ENCODE results near the gene PRKCQ. TPM values are rescaled to one million over a fixed set of nuclear protein-coding genes. Genes with fewer than 3 reads are reported as not detected.

Gene PRKCQ
- total and polyA plus RNA-seq, 4 donors, result 0.13 to 3.3 (median 0.45) TPM

DNA sequence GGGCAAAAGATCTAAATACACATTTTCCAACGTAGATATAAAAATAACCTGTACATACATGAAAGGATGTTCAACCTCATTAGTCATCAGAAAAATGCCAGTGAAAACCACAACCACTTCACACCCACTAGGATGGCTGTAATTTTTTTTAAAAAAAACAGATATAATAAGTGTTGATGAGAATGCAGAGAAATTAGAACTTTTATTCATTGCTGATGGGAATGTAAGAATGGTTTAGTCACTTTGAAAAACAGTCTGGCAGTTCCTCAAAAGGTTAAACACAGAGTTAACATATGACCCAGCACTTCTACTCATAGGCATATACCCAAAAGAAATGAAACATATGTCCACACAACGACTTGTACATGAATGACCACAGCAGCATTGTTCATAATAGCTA, 32.3 kb upstream of the PRKCQ start:
- H3K9ac ChIP-seq (ENCODE audit: low read depth in 1 of 2, low read length in 2 of 2), result no peak overlapping the region
- peaks cover 0 to 2% (median 0%) of the 10 kb centered on the region in 4 donors for H3K27me3 ChIP-seq (ENCODE audit: control insufficient read depth in 4 of 4, insufficient read depth in 4 of 4, low read length in 3 of 4)
- H3K4me1 ChIP-seq (ENCODE audit: control insufficient read depth in 4 of 4, insufficient read depth in 4 of 4, low read length in 3 of 4), result peaks cover 0 to 3% (median 0%) of the 10 kb centered on the region in 4 donors
- no peak overlapping the region for H3K4me3 ChIP-seq (ENCODE audit: low read depth in 1 of 3, low read length in 3 of 3)
- H3K27ac ChIP-seq (ENCODE audit: low read depth in 1 of 2, low read length in 2 of 2), result no peak overlapping the region
- TF ChIP-seq RXRA (IDR thresholded peaks at IDR 0.05) (no peak), NR2F2 (IDR thresholded peaks at IDR 0.05) (no peak), SP1 (IDR thresholded peaks at IDR 0.05) (no peak), GABPA (IDR thresholded peaks at IDR 0.05 in 1 of 2, conservative IDR thresholded peaks at IDR 0.05 in 1 of 2) (no peak)
- no peaks in the 10 kb centered on the region for H3K36me3 ChIP-seq (ENCODE audit: control insufficient read depth in 4 of 4, insufficient read depth in 3 of 4, low read depth in 1 of 4, low read length in 3 of 4)
- 56% methylated on average over 2 of the region's 2 CpGs for WGBS
- DNase-seq (ENCODE audit: low spot score), result no peak
- no peaks in the 10 kb centered on the region for H3K9me3 ChIP-seq (ENCODE audit: control insufficient read depth in 4 of 4, low read length in 3 of 4)

DNA sequence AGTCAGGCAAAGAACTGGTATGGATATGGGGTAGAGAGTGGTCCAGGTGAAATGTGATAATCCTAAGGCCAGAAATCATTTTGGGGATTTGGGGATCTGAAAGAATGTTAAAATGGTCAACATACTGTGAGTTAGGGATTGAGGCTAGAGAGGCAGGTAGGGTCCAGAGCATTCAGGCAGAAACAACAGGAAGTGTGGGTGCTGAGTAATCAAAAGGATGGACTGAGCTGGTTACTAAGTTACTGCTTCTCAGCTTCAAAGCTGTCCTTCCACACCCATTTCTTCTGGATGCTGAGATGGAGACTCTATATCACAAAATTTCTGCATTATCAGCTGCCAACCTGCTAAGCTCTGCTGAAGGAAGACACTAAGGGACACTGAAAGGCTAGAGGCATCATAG, 30.6 kb upstream of the PRKCQ start:
- no peak for DNase-seq (ENCODE audit: low spot score)
- no peaks in the 10 kb centered on the region for H3K36me3 ChIP-seq (ENCODE audit: control insufficient read depth in 4 of 4, insufficient read depth in 3 of 4, low read depth in 1 of 4, low read length in 3 of 4)
- H3K27ac ChIP-seq (ENCODE audit: low read depth in 1 of 2, low read length in 2 of 2), result no peak overlapping the region
- peaks cover 0 to 3% (median 0%) of the 10 kb centered on the region in 4 donors for H3K4me1 ChIP-seq (ENCODE audit: control insufficient read depth in 4 of 4, insufficient read depth in 4 of 4, low read length in 3 of 4)
- H3K9ac ChIP-seq (ENCODE audit: low read depth in 1 of 2, low read length in 2 of 2), result no peak overlapping the region
- H3K4me3 ChIP-seq (ENCODE audit: low read depth in 1 of 3, low read length in 3 of 3), result no peak overlapping the region
- H3K27me3 ChIP-seq (ENCODE audit: control insufficient read depth in 4 of 4, insufficient read depth in 4 of 4, low read length in 3 of 4), result peaks cover 0 to 2% (median 0%) of the 10 kb centered on the region in 4 donors
- H3K9me3 ChIP-seq (ENCODE audit: control insufficient read depth in 4 of 4, low read length in 3 of 4), result no peaks in the 10 kb centered on the region
- TF ChIP-seq, protein P1, sequence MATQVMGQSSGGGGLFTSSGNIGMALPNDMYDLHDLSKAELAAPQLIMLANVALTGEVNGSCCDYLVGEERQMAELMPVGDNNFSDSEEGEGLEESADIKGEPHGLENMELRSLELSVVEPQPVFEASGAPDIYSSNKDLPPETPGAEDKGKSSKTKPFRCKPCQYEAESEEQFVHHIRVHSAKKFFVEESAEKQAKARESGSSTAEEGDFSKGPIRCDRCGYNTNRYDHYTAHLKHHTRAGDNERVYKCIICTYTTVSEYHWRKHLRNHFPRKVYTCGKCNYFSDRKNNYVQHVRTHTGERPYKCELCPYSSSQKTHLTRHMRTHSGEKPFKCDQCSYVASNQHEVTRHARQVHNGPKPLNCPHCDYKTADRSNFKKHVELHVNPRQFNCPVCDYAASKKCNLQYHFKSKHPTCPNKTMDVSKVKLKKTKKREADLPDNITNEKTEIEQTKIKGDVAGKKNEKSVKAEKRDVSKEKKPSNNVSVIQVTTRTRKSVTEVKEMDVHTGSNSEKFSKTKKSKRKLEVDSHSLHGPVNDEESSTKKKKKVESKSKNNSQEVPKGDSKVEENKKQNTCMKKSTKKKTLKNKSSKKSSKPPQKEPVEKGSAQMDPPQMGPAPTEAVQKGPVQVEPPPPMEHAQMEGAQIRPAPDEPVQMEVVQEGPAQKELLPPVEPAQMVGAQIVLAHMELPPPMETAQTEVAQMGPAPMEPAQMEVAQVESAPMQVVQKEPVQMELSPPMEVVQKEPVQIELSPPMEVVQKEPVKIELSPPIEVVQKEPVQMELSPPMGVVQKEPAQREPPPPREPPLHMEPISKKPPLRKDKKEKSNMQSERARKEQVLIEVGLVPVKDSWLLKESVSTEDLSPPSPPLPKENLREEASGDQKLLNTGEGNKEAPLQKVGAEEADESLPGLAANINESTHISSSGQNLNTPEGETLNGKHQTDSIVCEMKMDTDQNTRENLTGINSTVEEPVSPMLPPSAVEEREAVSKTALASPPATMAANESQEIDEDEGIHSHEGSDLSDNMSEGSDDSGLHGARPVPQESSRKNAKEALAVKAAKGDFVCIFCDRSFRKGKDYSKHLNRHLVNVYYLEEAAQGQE (IDR thresholded peaks at IDR 0.05), result no peak
- TF ChIP-seq HNF4A (conservative IDR thresholded peaks at IDR 0.05) (no peak), RXRA (IDR thresholded peaks at IDR 0.05) (no peak)
- TF ChIP-seq, protein P2, sequence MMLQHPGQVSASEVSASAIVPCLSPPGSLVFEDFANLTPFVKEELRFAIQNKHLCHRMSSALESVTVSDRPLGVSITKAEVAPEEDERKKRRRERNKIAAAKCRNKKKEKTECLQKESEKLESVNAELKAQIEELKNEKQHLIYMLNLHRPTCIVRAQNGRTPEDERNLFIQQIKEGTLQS (IDR thresholded peaks at IDR 0.05), result no peak

DNA sequence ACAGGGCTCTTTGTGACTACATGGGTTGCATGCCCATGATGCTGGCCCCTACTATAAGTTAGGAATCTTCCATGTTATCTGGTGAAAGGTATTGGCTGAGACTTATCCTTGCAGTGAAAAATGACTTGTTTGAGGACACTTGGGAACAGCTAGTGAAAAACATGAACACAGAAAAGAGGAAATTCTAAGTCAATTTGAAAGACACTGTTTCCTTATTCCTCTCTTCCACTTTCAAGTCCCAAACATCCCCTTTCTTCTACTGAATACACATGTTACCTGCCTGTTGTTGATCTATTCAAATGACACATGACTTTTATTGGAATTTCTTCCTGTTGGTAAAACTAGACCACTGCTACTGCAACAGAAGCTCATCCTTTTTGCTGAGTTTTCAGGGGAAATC, 29.5 kb upstream of the PRKCQ start:
- Histone ChIP-seq H3K9me3 (ENCODE audit: control insufficient read depth in 4 of 4, low read length in 3 of 4) (no peaks in the 10 kb centered on the region), H3K27me3 (ENCODE audit: control insufficient read depth in 4 of 4, insufficient read depth in 4 of 4, low read length in 3 of 4) (peaks cover 0 to 2% (median 0%) of the 10 kb centered on the region in 4 donors), H3K36me3 (ENCODE audit: control insufficient read depth in 4 of 4, insufficient read depth in 3 of 4, low read depth in 1 of 4, low read length in 3 of 4) (no peaks in the 10 kb centered on the region), H3K27ac (ENCODE audit: low read depth in 1 of 2, low read length in 2 of 2) (no peak overlapping the region), H3K9ac (ENCODE audit: low read depth in 1 of 2, low read length in 2 of 2) (no peak overlapping the region), H3K4me1 (ENCODE audit: control insufficient read depth in 4 of 4, insufficient read depth in 4 of 4, low read length in 3 of 4) (peaks cover 0 to 3% (median 0%) of the 10 kb centered on the region in 4 donors), H3K4me3 (ENCODE audit: low read depth in 1 of 3, low read length in 3 of 3) (no peak overlapping the region)
- no peak for DNase-seq (ENCODE audit: low spot score)
- no peak for TF ChIP-seq FOXA1 (IDR thresholded peaks at IDR 0.05)
- TF ChIP-seq YY1 (IDR thresholded peaks at IDR 0.05), result no peak
- no peak for TF ChIP-seq RXRA (IDR thresholded peaks at IDR 0.05)
- TF ChIP-seq, protein P3, sequence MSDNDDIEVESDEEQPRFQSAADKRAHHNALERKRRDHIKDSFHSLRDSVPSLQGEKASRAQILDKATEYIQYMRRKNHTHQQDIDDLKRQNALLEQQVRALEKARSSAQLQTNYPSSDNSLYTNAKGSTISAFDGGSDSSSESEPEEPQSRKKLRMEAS (IDR thresholded peaks at IDR 0.05), result no peak
- TF ChIP-seq, protein P4, sequence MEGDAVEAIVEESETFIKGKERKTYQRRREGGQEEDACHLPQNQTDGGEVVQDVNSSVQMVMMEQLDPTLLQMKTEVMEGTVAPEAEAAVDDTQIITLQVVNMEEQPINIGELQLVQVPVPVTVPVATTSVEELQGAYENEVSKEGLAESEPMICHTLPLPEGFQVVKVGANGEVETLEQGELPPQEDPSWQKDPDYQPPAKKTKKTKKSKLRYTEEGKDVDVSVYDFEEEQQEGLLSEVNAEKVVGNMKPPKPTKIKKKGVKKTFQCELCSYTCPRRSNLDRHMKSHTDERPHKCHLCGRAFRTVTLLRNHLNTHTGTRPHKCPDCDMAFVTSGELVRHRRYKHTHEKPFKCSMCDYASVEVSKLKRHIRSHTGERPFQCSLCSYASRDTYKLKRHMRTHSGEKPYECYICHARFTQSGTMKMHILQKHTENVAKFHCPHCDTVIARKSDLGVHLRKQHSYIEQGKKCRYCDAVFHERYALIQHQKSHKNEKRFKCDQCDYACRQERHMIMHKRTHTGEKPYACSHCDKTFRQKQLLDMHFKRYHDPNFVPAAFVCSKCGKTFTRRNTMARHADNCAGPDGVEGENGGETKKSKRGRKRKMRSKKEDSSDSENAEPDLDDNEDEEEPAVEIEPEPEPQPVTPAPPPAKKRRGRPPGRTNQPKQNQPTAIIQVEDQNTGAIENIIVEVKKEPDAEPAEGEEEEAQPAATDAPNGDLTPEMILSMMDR (IDR thresholded peaks at IDR 0.05; ENCODE audit: low read depth, low read length, missing input control), result no peak
- TF ChIP-seq GABPA (IDR thresholded peaks at IDR 0.05 in 1 of 2, conservative IDR thresholded peaks at IDR 0.05 in 1 of 2), result no peak
- no peak for TF ChIP-seq HNF4A (conservative IDR thresholded peaks at IDR 0.05)
- TF ChIP-seq TAF1 (conservative IDR thresholded peaks at IDR 0.05), result no peak
- TF ChIP-seq, protein P2 (IDR thresholded peaks at IDR 0.05), result no peak
- TF ChIP-seq RAD21 (IDR thresholded peaks at IDR 0.05), result no peak
- no peak for TF ChIP-seq EGR1 (IDR thresholded peaks at IDR 0.05; ENCODE audit: low read depth in 2 of 2)
- TF ChIP-seq, protein P1 (IDR thresholded peaks at IDR 0.05), result no peak
- TF ChIP-seq JUND (IDR thresholded peaks at IDR 0.05), result no peak
- no peak for TF ChIP-seq FOXA2 (IDR thresholded peaks at IDR 0.05)

Data from liver (tissue), 9 donors.